K562 (cell line): ENCODE results near the gene PTCH2. TPM values are rescaled to one million over a fixed set of nuclear protein-coding genes. Genes with fewer than 3 reads are reported as not detected.

Experiments
- ATF1 ChIP-seq, 2 experiments: fragments of 450-650 bp in 1 of 2; IDR thresholded peaks; 2 replicates each; pipeline ENCODE4 v1.6.1; 2016; ENCODE audit warnings: missing compliant biosample characterization in 1 of 2, missing genetic modification characterization in 1 of 2
- BCL6 ChIP-seq: fragments of 250-450 bp; sonication (Bioruptor Pico); IDR thresholded peaks from 2 replicates; pipeline ENCODE4 v1.4.0; 2020
- BMI1 ChIP-seq: fragments of 150-350 bp; IDR thresholded peaks from 2 replicates; pipeline ENCODE4 v1.6.1; 2014; ENCODE audit warnings: low read length
- DPF2 ChIP-seq: fragments of 450-650 bp; IDR thresholded peaks from 2 replicates; pipeline ENCODE4 v1.6.1; 2016
- GABPB2 ChIP-seq: fragments of 250-450 bp; sonication (Bioruptor Pico); conservative IDR thresholded peaks from 2 replicates; pipeline ENCODE4 v1.5.1; 2021; ENCODE audit warnings: mild to moderate bottlenecking
- HEY1 ChIP-seq: fragments of 250-450 bp; sonication (Bioruptor Pico); IDR thresholded peaks from 2 replicates; pipeline ENCODE4 v1.5.0; 2020; ENCODE audit warnings: mild to moderate bottlenecking, moderate library complexity, borderline replicate concordance
- NR1H2 ChIP-seq: sonication (generic); formaldehyde crosslinking; IDR thresholded peaks from 2 replicates; pipeline ENCODE4 v1.4.0; 2020; ENCODE audit warnings: mild to moderate bottlenecking, missing genetic modification reagents
- POLR2G ChIP-seq: fragments of 200-400 bp; formaldehyde crosslinking; IDR thresholded peaks from 2 replicates; pipeline ENCODE4 v1.6.1; 2017; ENCODE audit warnings: low read depth, mild to moderate bottlenecking, antibody characterized with exemption, low read length, moderate library complexity
- PREB ChIP-seq: sonication (generic); formaldehyde crosslinking; IDR thresholded peaks from 2 replicates; pipeline ENCODE4 v1.8.1; 2023; ENCODE audit warnings: mild to moderate bottlenecking, missing genetic modification reagents
- PURB ChIP-seq: sonication (generic); formaldehyde crosslinking; IDR thresholded peaks from 2 replicates; pipeline ENCODE4 v1.9.0; 2021; ENCODE audit warnings: low read depth, mild to moderate bottlenecking, missing genetic modification reagents
- SP1 ChIP-seq: sonication (generic); formaldehyde crosslinking; IDR thresholded peaks from 2 replicates; pipeline ENCODE4 v1.8.1; 2022; ENCODE audit warnings: mild to moderate bottlenecking, missing genetic modification reagents
- THRB ChIP-seq: fragments of 450-650 bp; formaldehyde crosslinking; conservative IDR thresholded peaks from 2 replicates; pipeline ENCODE4 v1.4.0; 2022; ENCODE audit warnings: mild to moderate bottlenecking, missing genetic modification characterization
- ZFP1 ChIP-seq: fragments of 450-650 bp; formaldehyde crosslinking; IDR thresholded peaks from 2 replicates; pipeline ENCODE4 v1.4.0; 2020; ENCODE audit warnings: mild to moderate bottlenecking, mixed read lengths
- ZNF316 ChIP-seq: fragments of 450-650 bp; IDR thresholded peaks from 2 replicates; pipeline ENCODE4 v1.6.1; 2016
- ZNF444 ChIP-seq: fragments of 250-450 bp; sonication (Bioruptor Pico); IDR thresholded peaks from 2 replicates; pipeline ENCODE4 v1.4.0; 2020; ENCODE audit warnings: mild to moderate bottlenecking, moderate library complexity
- ZNF507 ChIP-seq: conservative IDR thresholded peaks from 2 replicates; pipeline ENCODE4 v1.6.1; 2017; ENCODE audit warnings: missing genetic modification characterization, missing compliant biosample characterization
- ZNF561 ChIP-seq: fragments of 450-650 bp; formaldehyde crosslinking; conservative IDR thresholded peaks from 2 replicates; pipeline ENCODE4 v1.4.0; 2020; ENCODE audit warnings: mild to moderate bottlenecking, moderate library complexity
- polyA plus RNA-seq, 8 experiments: library from polyadenylated mRNA; depleted of rRNA in 4 of 8; stranded (reverse) in 5 of 8; unstranded in 3 of 8; fragments of >200 nt; fragmentation: Nextera tagmentation in 2 of 8; fragmentation: Illumina TruSeq in 1 of 8; extraction: Ambion mirVana in 2 of 8; extraction: Trizol in 1 of 8; gene quantifications; 2 replicates each; pipeline versions ENCODE4 v1.2.1 to v1.2.3, GENCODE V29; 2011 to 2014; ENCODE audit warnings: inconsistent platforms in 1 of 8, missing spikeins in 1 of 8
- total RNA-seq, 7 experiments: library from RNA; depleted of rRNA in 6 of 7; stranded (reverse); fragments of >200 nt in 6 of 7; fragmentation: Illumina TruSeq in 2 of 7; extraction: Trizol in 2 of 7; gene quantifications; 2 replicates each; pipeline versions ENCODE4 v1.2.1 to v1.2.3, GENCODE V29; 2011 to 2021; ENCODE audit warnings: low replicate concordance in 1 of 7
- TF ChIP-seq, protein P1 (sequence below), 2 experiments: fragments of 150-350 bp in 1 of 2; IDR thresholded peaks; 2 replicates each; pipeline ENCODE4 v1.6.1; 2012 to 2016; ENCODE audit warnings: low read depth in 2 of 2, low read length in 2 of 2, mild to moderate bottlenecking in 1 of 2, moderate library complexity in 1 of 2
- TF ChIP-seq, protein P2 (sequence below): fragments of 450-650 bp; IDR thresholded peaks from 2 replicates; pipeline ENCODE4 v1.6.1; 2018; ENCODE audit not compliant: partially characterized antibody

Gene PTCH2
- total and polyA plus RNA-seq, 9 of the 15 experiments (the other 6 are each of a cell fraction or from before 2014, with no cell fraction given) = 0.15 to 27.3 (median 0.48) TPM; not detected in 1

- peak; percentile 96 for TF ChIP-seq NR1H2
- no peak for TF ChIP-seq PREB
- TF ChIP-seq BMI1 = peak; percentile 45; the same call in 1 of the 2 replicates
- no peak for TF ChIP-seq BCL6 (CRISPR knock-in tag)
- peak; percentile 48; the same call in 1 of the 2 replicates for TF ChIP-seq GABPB2
- no peak for TF ChIP-seq ZNF507 (tag)
- peak; percentile 80 for TF ChIP-seq SP1 (CRISPR knock-in tag)
- TF ChIP-seq ZFP1 (CRISPR knock-in tag) = no peak
- TF ChIP-seq ZNF561 (CRISPR knock-in tag) = peak; percentile 55; the same call in 1 of the 2 replicates
- TF ChIP-seq THRB (CRISPR knock-in tag) = peak; percentile 99
- TF ChIP-seq, protein P1, sequence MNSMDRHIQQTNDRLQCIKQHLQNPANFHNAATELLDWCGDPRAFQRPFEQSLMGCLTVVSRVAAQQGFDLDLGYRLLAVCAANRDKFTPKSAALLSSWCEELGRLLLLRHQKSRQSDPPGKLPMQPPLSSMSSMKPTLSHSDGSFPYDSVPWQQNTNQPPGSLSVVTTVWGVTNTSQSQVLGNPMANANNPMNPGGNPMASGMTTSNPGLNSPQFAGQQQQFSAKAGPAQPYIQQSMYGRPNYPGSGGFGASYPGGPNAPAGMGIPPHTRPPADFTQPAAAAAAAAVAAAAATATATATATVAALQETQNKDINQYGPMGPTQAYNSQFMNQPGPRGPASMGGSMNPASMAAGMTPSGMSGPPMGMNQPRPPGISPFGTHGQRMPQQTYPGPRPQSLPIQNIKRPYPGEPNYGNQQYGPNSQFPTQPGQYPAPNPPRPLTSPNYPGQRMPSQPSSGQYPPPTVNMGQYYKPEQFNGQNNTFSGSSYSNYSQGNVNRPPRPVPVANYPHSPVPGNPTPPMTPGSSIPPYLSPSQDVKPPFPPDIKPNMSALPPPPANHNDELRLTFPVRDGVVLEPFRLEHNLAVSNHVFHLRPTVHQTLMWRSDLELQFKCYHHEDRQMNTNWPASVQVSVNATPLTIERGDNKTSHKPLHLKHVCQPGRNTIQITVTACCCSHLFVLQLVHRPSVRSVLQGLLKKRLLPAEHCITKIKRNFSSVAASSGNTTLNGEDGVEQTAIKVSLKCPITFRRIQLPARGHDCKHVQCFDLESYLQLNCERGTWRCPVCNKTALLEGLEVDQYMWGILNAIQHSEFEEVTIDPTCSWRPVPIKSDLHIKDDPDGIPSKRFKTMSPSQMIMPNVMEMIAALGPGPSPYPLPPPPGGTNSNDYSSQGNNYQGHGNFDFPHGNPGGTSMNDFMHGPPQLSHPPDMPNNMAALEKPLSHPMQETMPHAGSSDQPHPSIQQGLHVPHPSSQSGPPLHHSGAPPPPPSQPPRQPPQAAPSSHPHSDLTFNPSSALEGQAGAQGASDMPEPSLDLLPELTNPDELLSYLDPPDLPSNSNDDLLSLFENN (IDR thresholded peaks at IDR 0.05; ENCODE audit: low read depth in 2 of 2, low read length in 2 of 2) = peak in 1 of 2 experiments; percentile 99; a peak in 2 of 4 replicates
- peak; percentile 85 for TF ChIP-seq ZNF444 (CRISPR knock-in tag)
- TF ChIP-seq DPF2 = peak; percentile 55
- TF ChIP-seq, protein P2, sequence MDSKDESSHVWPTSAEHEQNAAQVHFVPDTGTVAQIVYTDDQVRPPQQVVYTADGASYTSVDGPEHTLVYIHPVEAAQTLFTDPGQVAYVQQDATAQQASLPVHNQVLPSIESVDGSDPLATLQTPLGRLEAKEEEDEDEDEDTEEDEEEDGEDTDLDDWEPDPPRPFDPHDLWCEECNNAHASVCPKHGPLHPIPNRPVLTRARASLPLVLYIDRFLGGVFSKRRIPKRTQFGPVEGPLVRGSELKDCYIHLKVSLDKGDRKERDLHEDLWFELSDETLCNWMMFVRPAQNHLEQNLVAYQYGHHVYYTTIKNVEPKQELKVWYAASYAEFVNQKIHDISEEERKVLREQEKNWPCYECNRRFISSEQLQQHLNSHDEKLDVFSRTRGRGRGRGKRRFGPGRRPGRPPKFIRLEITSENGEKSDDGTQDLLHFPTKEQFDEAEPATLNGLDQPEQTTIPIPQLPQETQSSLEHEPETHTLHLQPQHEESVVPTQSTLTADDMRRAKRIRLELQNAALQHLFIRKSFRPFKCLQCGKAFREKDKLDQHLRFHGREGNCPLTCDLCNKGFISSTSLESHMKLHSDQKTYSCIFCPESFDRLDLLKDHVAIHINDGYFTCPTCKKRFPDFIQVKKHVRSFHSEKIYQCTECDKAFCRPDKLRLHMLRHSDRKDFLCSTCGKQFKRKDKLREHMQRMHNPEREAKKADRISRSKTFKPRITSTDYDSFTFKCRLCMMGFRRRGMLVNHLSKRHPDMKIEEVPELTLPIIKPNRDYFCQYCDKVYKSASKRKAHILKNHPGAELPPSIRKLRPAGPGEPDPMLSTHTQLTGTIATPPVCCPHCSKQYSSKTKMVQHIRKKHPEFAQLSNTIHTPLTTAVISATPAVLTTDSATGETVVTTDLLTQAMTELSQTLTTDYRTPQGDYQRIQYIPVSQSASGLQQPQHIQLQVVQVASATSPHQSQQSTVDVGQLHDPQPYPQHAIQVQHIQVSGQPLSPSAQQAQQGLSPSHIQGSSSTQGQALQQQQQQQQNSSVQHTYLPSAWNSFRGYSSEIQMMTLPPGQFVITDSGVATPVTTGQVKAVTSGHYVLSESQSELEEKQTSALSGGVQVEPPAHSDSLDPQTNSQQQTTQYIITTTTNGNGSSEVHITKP = peak; percentile 36
- peak; percentile 39; the same call in 1 of the 2 replicates for TF ChIP-seq ATF1 (CRISPR knock-in tag; IDR thresholded peaks at IDR 0.05)
- peak; percentile 71 for TF ChIP-seq ATF1 (tag; IDR thresholded peaks at IDR 0.05)
- TF ChIP-seq PURB (CRISPR knock-in tag) = no peak
- peak; percentile 99 for TF ChIP-seq ZNF316
- TF ChIP-seq HEY1 (CRISPR knock-in tag) = peak; percentile 95
- TF ChIP-seq POLR2G = peak; percentile 56
These were observed 23.3 kb downstream of the PTCH2 start (continued) for GRCh38 chr1:44819608-44820327.
